Heart right ventricle (tissue), 16 donors: ENCODE results near the gene ADAMTS2. TPM values are rescaled to one million over a fixed set of nuclear protein-coding genes. Genes with fewer than 3 reads are reported as not detected.

ENCODE experiments used
- ATAC-seq, 8 donors: fragments of 200-7000 bp; cut with Tn5 transposase; one replicate each; pipeline ENCODE4 v1.9.1; 2020; ENCODE audit warnings: mild to moderate bottlenecking in 8 of 8, moderate library complexity in 8 of 8, moderate number of reproducible peaks in 1 of 8
- DNase-seq, 2 donors: peaks; one replicate each; pipeline ENCODE4 v3.0.0-alpha.2; 2020
- H3K27ac ChIP-seq, 10 donors: fragments of 200-600 bp; sonication (generic) in 2 of 10; one replicate each; pipeline versions ENCODE4 v1.5.0 to v1.8.0; 2020 to 2022; ENCODE audit warnings: mild to moderate bottlenecking in 3 of 10
- H3K27me3 ChIP-seq, 7 donors: fragments of 200-600 bp; one replicate each; pipeline ENCODE4 v1.8.0; 2021 to 2022; ENCODE audit warnings: mild to moderate bottlenecking in 2 of 7
- H3K36me3 ChIP-seq, 9 donors: fragments of 200-600 bp; sonication (generic) in 1 of 9; one replicate each; pipeline versions ENCODE4 v1.5.0 to v1.8.0; 2020 to 2022; ENCODE audit warnings: mild to moderate bottlenecking in 2 of 9
- H3K4me1 ChIP-seq, 9 donors: fragments of 200-600 bp; sonication (generic) in 1 of 9; one replicate each; pipeline versions ENCODE4 v1.5.0 to v1.8.0; 2020 to 2022; ENCODE audit warnings: mild to moderate bottlenecking in 4 of 9
- H3K4me3 ChIP-seq, 10 donors: fragments of 200-600 bp; sonication (generic) in 2 of 10; one replicate each; pipeline versions ENCODE4 v1.5.0 to v1.8.0; 2020 to 2022; ENCODE audit warnings: mild to moderate bottlenecking in 7 of 10, moderate library complexity in 2 of 10
- H3K9me3 ChIP-seq, 11 donors: fragments of 200-600 bp in 10 of 11; sonication (generic) in 2 of 11; one replicate each; pipeline versions ENCODE4 v1.5.0 to v1.8.0; 2013 to 2022; ENCODE audit warnings: mild to moderate bottlenecking in 2 of 11, control low read depth in 1 of 11, moderate library complexity in 1 of 11
- CTCF ChIP-seq, 9 donors: fragments of 200-600 bp; sonication (generic) in 2 of 9; IDR thresholded peaks; one replicate each; pipeline versions ENCODE4 v1.5.0 to v1.8.0; 2021 to 2022; ENCODE audit warnings: antibody characterized with exemption in 9 of 9, mild to moderate bottlenecking in 5 of 9, moderate library complexity in 1 of 9
- WGBS, 2 donors: extraction: QIAGEN DNeasy Blood & Tissue Kit; methylation state at CpG; one replicate each; pipeline ENCODE4 v1.1.7; 2013; ENCODE audit warnings: inconsistent platforms in 1 of 2; 5-methylcytosine and 5-hydroxymethylcytosine counted together
- intact Hi-C, 10 donors: fragments of 100-400 bp; cut with DNase I; formaldehyde crosslinking; loops; one replicate each; pipeline versions ENCODE4 v1.11.1 to v1.14.2; 2022
- polyA plus RNA-seq, 2 donors: library from polyadenylated mRNA; stranded (reverse); fragments of 200-250 nt; gene quantifications; one replicate each; pipeline ENCODE4 v1.2.3, GENCODE V29; 2013
- total RNA-seq, 10 donors: library from RNA; stranded (reverse); fragmentation: NEBNext Ultra II Directional in 3 of 10; extraction: Animal tissue kit (Norgen Biotek cat#: 25700) in 3 of 10; gene quantifications; one replicate each; pipeline versions ENCODE4 v1.2.1 to v1.2.4, GENCODE V29; 2021 to 2023
- donor health status: Arrhythmogenic right ventricular cardiomyopathy.
- donor health status: ischemic (EF 13 %, LVEDD 7.1; RV severe dilation, severe dysfunction).
- donor health status: healthy with polysubstance abuse.
- donor health status: DM: no; HTN: yes; CAD: no.
- donor health status: DM: no; HTN: no; CAD: no.
- donor health status: ischemic (EF 25% LVEDD 6.9; RV normal size, moderate dysfunction).
- donor health status: ischemic (EF 25% LVEDD 5.7; RV mildly dilated, moderate dysfunction).
- donor health status: healthy.
- donor health status: DM: yes; HTN: yes; CAD: no.
- donor health status: Ischemic cardiomyopathy.
- donor health status: ischemic (EF 35%, LVEDD 5.7; RV mildly dilated, moderate dysfunction).
- donor health status: nonischemic (EF 11% LVEDD 7.7; RV severe dilation, severe dysfunction).
- donor health status: DM: yes; HTN: yes; CAD: no.
- donor health status: PGD.
- donor health status: ischemic (EF 29% LVEDD 5.4; RV normal size, mild dysfunction).
- donor health status: nonischemic (EF 23%, LVEDD 6.1; RV moderate dilation, normal function).

ADAMTS2 gene
- total and polyA plus RNA-seq, 12 donors, result 1.7 to 13.5 (median 3.9) TPM

GRCh38 chr5:179289756-179290385 is 55.4 kb downstream of the ADAMTS2 start:
- ATAC-seq (no peak), DNase-seq (no peak)
- H3K27ac ChIP-seq, result no peak overlapping the region
- no peak for TF ChIP-seq CTCF (IDR thresholded peaks at IDR 0.05)
- H3K36me3 ChIP-seq, result no peaks in the 10 kb centered on the region
- peaks cover 0 to 39% (median 21%) of the 10 kb centered on the region in 9 donors for H3K4me1 ChIP-seq
- H3K9me3 ChIP-seq, result no peaks in the 10 kb centered on the region
- WGBS, 2 donors, result 86 to 87% methylated on average over 13 of the region's 13 CpGs
- intact Hi-C loops, result no loop called here
- no peaks in the 10 kb centered on the region for H3K27me3 ChIP-seq
- no peak overlapping the region for H3K4me3 ChIP-seq

GRCh38 chr5:179288809-179289185 is 56.5 kb downstream of the ADAMTS2 start:
- H3K4me3 ChIP-seq, result no peak overlapping the region
- ATAC-seq (no peak), DNase-seq (no peak)
- H3K9me3 ChIP-seq, result no peaks in the 10 kb centered on the region
- peak overlapping the region in 3 of 10 donors; percentile 9 to 78 (median 64) for H3K27ac ChIP-seq
- no peaks in the 10 kb centered on the region for H3K27me3 ChIP-seq
- TF ChIP-seq CTCF (IDR thresholded peaks at IDR 0.05), result no peak
- peaks cover 0 to 43% (median 25%) of the 10 kb centered on the region in 9 donors for H3K4me1 ChIP-seq
- no peaks in the 10 kb centered on the region for H3K36me3 ChIP-seq
- intact Hi-C loops, result no loop called here
- WGBS, 2 donors, result 92 to 96% methylated on average over 11 of the region's 11 CpGs

GRCh38 chr5:179288101-179288808 is 57.0 kb downstream of the ADAMTS2 start:
- WGBS, 2 donors, result 82 to 87% methylated on average over 21 of the region's 21 CpGs
- Histone ChIP-seq H3K27me3 (no peaks in the 10 kb centered on the region), H3K36me3 (no peaks in the 10 kb centered on the region), H3K9me3 (no peaks in the 10 kb centered on the region), H3K27ac (peak overlapping the region in 8 of 10 donors; percentile 9 to 78 (median 42)), H3K4me1 (peaks cover 0 to 43% (median 25%) of the 10 kb centered on the region in 9 donors), H3K4me3 (no peak overlapping the region)
- TF ChIP-seq CTCF (IDR thresholded peaks at IDR 0.05), result no peak
- intact Hi-C loops, result no loop called here
- ATAC-seq, result peak in 7 of 8 donors; percentile 3 to 80 (median 34)
- DNase-seq, result no peak

GRCh38 chr5:179287631-179288030 is 57.6 kb downstream of the ADAMTS2 start:
- peak overlapping the region in 7 of 10 donors; percentile 9 to 78 (median 41) for H3K27ac ChIP-seq
- peaks cover 0 to 43% (median 25%) of the 10 kb centered on the region in 9 donors for H3K4me1 ChIP-seq
- ATAC-seq, result no peak
- H3K4me3 ChIP-seq, result no peak overlapping the region
- intact Hi-C loops, result no loop called here
- no peaks in the 10 kb centered on the region for H3K27me3 ChIP-seq
- no peaks in the 10 kb centered on the region for H3K36me3 ChIP-seq
- 91 to 92% methylated on average over 10 of the region's 10 CpGs for WGBS, 2 donors
- TF ChIP-seq CTCF (IDR thresholded peaks at IDR 0.05), result no peak
- H3K9me3 ChIP-seq, result no peaks in the 10 kb centered on the region
- DNase-seq, result no peak
